Caco-2 (cell line): ENCODE data around the gene GALNT14. TPM values are rescaled to one million over a fixed set of nuclear protein-coding genes. Genes with fewer than 3 reads are reported as not detected.

Source experiments
- BruUV-seq: library from RNA; stranded (reverse); fragments of 400-500 nt; replicated peaks from 2 replicates; lab custom pipeline; 2021; lab: Mats Ljungman, UMichigan
- CTCF ChIA-PET: fragments of 300-600 bp; sonication (Branson Sonifier 250); formaldehyde crosslinking; loops from one replicate; lab custom pipeline; 2022; ENCODE audit warnings: antibody characterized with exemption; lab: Charles Lee
- POLR2A ChIA-PET: fragments of 300-600 bp; sonication (Branson Sonifier 250); formaldehyde crosslinking; loops from one replicate; lab custom pipeline; 2022; ENCODE audit warnings: antibody characterized with exemption; lab: Charles Lee
- DNase-seq, 2 experiments: peaks; one replicate each; pipeline versions ENCODE4 v3.0.0 to v3.0.0-alpha.2; 2020 to 2022
- H3K27me3 ChIP-seq: replicated peaks from 2 replicates; pipeline ENCODE4 v1.6.0; 2011; ENCODE audit warnings: low read length; ENCODE audit not compliant: control insufficient read depth, insufficient read depth
- H3K36me3 ChIP-seq: 2 replicates; pipeline ENCODE4 v1.5.1; 2011; ENCODE audit warnings: low read length; ENCODE audit not compliant: control insufficient read depth, insufficient read depth
- H3K4me1 ChIP-seq: fragments of 250-450 bp; sonication (Bioruptor Pico); 2 replicates; pipeline ENCODE4 v1.5.1; 2020; ENCODE audit warnings: mild to moderate bottlenecking
- H3K4me3 ChIP-seq: 2 replicates; pipeline ENCODE4 v1.5.1; 2011; ENCODE audit warnings: low read depth, mild to moderate bottlenecking, control low read depth, low read length
- H3K9me3 ChIP-seq: fragments of 250-450 bp; sonication (Bioruptor Pico); 2 replicates; pipeline ENCODE4 v1.5.1; 2020; ENCODE audit warnings: mild to moderate bottlenecking, moderate library complexity
- H3K27ac Mint-ChIP-seq: one replicate; pipeline ENCODE4 v1.8.0; 2022; ENCODE audit warnings: mixed read lengths; ENCODE audit not compliant: unreplicated experiment
- H3K27me3 Mint-ChIP-seq: one replicate; pipeline ENCODE4 v1.8.0; 2022; ENCODE audit warnings: mixed read lengths; ENCODE audit not compliant: insufficient read depth, unreplicated experiment
- H3K36me3 Mint-ChIP-seq: one replicate; pipeline ENCODE4 v1.8.0; 2022; ENCODE audit warnings: mild to moderate bottlenecking, mixed read lengths; ENCODE audit not compliant: insufficient read depth, unreplicated experiment
- H3K4me1 Mint-ChIP-seq: one replicate; pipeline ENCODE4 v1.8.0; 2022; ENCODE audit warnings: low read depth, mixed read lengths; ENCODE audit not compliant: unreplicated experiment
- H3K4me3 Mint-ChIP-seq: one replicate; pipeline ENCODE4 v1.8.0; 2022; ENCODE audit warnings: mild to moderate bottlenecking, moderate library complexity, mixed read lengths; ENCODE audit not compliant: unreplicated experiment
- H3K9me3 Mint-ChIP-seq: one replicate; pipeline ENCODE4 v1.8.0; 2022; ENCODE audit warnings: mixed read lengths; ENCODE audit not compliant: unreplicated experiment
- intact Hi-C: fragments of 100-400 bp; cut with micrococcal nuclease; formaldehyde crosslinking; loops from one replicate; pipeline ENCODE4 v1.10.0; 2022; ENCODE audit not compliant: unreplicated experiment
- total RNA-seq: library from RNA; stranded (reverse); gene quantifications from 2 replicates; pipeline ENCODE4 v1.2.3, GENCODE V29; 2022
- TF ChIP-seq, protein P1 (sequence below), 2 experiments: fragments of 200-600 bp in 1 of 2; IDR thresholded peaks; 1 replicate in 1 of 2; 2 replicates in 1 of 2; pipeline versions ENCODE4 v1.5.1 to v1.8.0; 2011 to 2022; ENCODE audit warnings: antibody characterized with exemption in 1 of 2, control low read depth in 1 of 2, inconsistent platforms in 1 of 2, low read depth in 1 of 2, low read length in 1 of 2, mild to moderate bottlenecking in 1 of 2, moderate library complexity in 1 of 2; ENCODE audit not compliant: insufficient read depth in 1 of 2, severe bottlenecking in 1 of 2, unreplicated experiment in 1 of 2

The GALNT14 gene
- total RNA-seq, 1 experiment from 2014 or later, result not detected

DNA sequence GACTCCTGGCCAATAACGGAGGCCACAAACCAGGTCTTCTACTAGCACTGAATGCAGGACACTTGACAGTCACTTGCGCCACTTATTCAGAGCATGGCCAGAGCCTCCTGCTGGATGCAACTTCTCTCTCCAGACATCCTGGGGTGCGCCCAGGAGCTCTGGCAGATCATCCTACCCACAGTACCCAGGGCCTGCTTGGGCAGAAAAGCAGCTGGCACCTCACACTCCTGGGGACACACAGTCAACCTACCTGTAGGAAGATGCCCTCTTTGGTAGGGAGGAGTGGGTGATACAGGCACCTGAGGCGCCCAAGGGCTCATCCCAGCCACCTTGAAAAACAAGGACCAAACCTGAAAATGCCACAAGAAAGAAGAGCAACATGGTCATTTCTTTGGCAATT is 13.3 kb downstream of the GALNT14 start:
- H3K4me1 Mint-ChIP-seq, result no peaks in the 10 kb centered on the region
- intact Hi-C loops, result no loop called here
- Histone ChIP-seq H3K4me1 (no peaks in the 10 kb centered on the region), H3K9me3 (no peaks in the 10 kb centered on the region), H3K4me3 (no peak overlapping the region), H3K27me3 (no peaks in the 10 kb centered on the region; the same call in 1 of the 2 replicates), H3K36me3 (no peaks in the 10 kb centered on the region)
- ChIA-PET CTCF (interaction anchor here (1.2 kb wide), 1 partner anchor 413 kb away, joined by 3 read pairs; no protein-coding TSS in a partner anchor), POLR2A (no interaction called here)
- DNase-seq, result no peak
- H3K4me3 Mint-ChIP-seq, result no peak overlapping the region
- peaks cover 15% of the 10 kb centered on the region for H3K27me3 Mint-ChIP-seq
- H3K36me3 Mint-ChIP-seq, result no peaks in the 10 kb centered on the region
- no peaks in the 10 kb centered on the region for H3K9me3 Mint-ChIP-seq
- H3K27ac Mint-ChIP-seq, result no peak overlapping the region
- BruUV-seq, result no TSS peak
- TF ChIP-seq, protein P1, sequence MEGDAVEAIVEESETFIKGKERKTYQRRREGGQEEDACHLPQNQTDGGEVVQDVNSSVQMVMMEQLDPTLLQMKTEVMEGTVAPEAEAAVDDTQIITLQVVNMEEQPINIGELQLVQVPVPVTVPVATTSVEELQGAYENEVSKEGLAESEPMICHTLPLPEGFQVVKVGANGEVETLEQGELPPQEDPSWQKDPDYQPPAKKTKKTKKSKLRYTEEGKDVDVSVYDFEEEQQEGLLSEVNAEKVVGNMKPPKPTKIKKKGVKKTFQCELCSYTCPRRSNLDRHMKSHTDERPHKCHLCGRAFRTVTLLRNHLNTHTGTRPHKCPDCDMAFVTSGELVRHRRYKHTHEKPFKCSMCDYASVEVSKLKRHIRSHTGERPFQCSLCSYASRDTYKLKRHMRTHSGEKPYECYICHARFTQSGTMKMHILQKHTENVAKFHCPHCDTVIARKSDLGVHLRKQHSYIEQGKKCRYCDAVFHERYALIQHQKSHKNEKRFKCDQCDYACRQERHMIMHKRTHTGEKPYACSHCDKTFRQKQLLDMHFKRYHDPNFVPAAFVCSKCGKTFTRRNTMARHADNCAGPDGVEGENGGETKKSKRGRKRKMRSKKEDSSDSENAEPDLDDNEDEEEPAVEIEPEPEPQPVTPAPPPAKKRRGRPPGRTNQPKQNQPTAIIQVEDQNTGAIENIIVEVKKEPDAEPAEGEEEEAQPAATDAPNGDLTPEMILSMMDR (IDR thresholded peaks at IDR 0.05; ENCODE audit: insufficient read depth in 1 of 2, low read depth in 1 of 2, low read length in 1 of 2, severe bottlenecking in 1 of 2, unreplicated experiment in 1 of 2), result no peak

DNA sequence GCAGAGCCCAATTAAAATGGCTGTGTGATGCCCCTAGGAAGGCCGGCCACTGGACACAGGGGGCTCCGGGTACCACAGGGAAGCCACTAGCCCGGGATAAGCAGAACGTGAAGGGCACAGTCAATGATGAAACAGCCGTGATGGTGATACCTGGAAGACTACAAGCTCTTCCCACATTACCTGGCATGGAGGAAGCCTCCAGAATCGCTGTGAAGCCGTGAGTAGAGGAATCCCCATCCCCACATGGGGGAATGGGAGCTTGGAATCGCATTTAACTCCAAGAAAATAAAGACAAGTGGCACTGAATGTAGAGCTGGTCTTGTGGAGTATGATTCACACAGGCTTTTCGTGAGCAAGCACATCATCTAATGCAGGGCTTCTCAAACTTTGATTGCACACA is 16.1 kb downstream of the GALNT14 start:
- no peak overlapping the region for H3K4me3 Mint-ChIP-seq
- peaks cover 15% of the 10 kb centered on the region for H3K27me3 Mint-ChIP-seq
- intact Hi-C loops, result no loop called here
- BruUV-seq, result no TSS peak
- Histone ChIP-seq H3K9me3 (no peaks in the 10 kb centered on the region), H3K36me3 (no peaks in the 10 kb centered on the region), H3K27me3 (no peaks in the 10 kb centered on the region; the same call in 1 of the 2 replicates), H3K4me1 (no peaks in the 10 kb centered on the region), H3K4me3 (no peak overlapping the region)
- no peak overlapping the region for H3K27ac Mint-ChIP-seq
- no peaks in the 10 kb centered on the region for H3K9me3 Mint-ChIP-seq
- DNase-seq, result no peak
- no peaks in the 10 kb centered on the region for H3K36me3 Mint-ChIP-seq
- ChIA-PET POLR2A (no interaction called here), CTCF (no interaction called here)
- TF ChIP-seq, protein P1 (IDR thresholded peaks at IDR 0.05; ENCODE audit: insufficient read depth in 1 of 2, low read depth in 1 of 2, low read length in 1 of 2, severe bottlenecking in 1 of 2, unreplicated experiment in 1 of 2), result no peak
- no peaks in the 10 kb centered on the region for H3K4me1 Mint-ChIP-seq

DNA sequence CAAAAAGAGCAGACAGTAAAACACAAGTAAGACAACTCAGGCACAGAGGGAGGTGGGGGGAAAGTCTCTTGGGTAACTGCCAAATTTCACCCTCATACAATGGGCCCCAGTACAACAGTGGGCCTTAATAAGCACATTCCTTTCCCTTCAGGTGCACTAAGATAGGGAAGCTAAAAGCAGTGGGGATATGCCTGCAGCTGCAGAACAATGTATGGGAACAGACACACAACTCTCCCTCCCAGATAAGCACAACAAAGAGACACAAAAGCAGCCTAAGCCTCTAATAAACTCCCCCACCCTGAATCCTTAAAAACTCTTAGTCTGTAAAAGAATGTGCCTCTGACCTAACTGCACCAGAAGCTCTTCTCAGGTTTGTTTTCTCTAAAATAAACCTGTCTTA is 24.5 kb downstream of the GALNT14 start:
- no peaks in the 10 kb centered on the region; the same call in 1 of the 2 replicates for H3K9me3 ChIP-seq
- H3K4me1 Mint-ChIP-seq, result no peaks in the 10 kb centered on the region
- H3K4me3 Mint-ChIP-seq, result no peak overlapping the region
- TF ChIP-seq, protein P1 (IDR thresholded peaks at IDR 0.05; ENCODE audit: insufficient read depth in 1 of 2, low read depth in 1 of 2, low read length in 1 of 2, severe bottlenecking in 1 of 2, unreplicated experiment in 1 of 2), result no peak
- no TSS peak for BruUV-seq
- H3K27ac Mint-ChIP-seq, result no peak overlapping the region
- POLR2A ChIA-PET, result no interaction called here
- no peak overlapping the region for H3K4me3 ChIP-seq
- no peaks in the 10 kb centered on the region; the same call in 1 of the 2 replicates for H3K27me3 ChIP-seq
- H3K36me3 ChIP-seq, result no peaks in the 10 kb centered on the region
- H3K27me3 Mint-ChIP-seq, result peaks cover 22% of the 10 kb centered on the region
- no peaks in the 10 kb centered on the region for H3K36me3 Mint-ChIP-seq
- CTCF ChIA-PET, result interaction anchor here (0.7 kb wide), 1 partner anchor 1905 kb away, joined by 5 read pairs; no protein-coding TSS in a partner anchor
- H3K4me1 ChIP-seq, result no peaks in the 10 kb centered on the region
- H3K9me3 Mint-ChIP-seq, result no peaks in the 10 kb centered on the region
- DNase-seq, result no peak
- intact Hi-C loops, result no loop called here
